GM04503 (cell line): ENCODE results near the gene JSRP1.

Experiments
- DNase-seq: peaks from one replicate; pipeline ENCODE4 v3.0.0-alpha.2; 2012; ENCODE audit warnings: low read depth

Gene JSRP1, protein sequence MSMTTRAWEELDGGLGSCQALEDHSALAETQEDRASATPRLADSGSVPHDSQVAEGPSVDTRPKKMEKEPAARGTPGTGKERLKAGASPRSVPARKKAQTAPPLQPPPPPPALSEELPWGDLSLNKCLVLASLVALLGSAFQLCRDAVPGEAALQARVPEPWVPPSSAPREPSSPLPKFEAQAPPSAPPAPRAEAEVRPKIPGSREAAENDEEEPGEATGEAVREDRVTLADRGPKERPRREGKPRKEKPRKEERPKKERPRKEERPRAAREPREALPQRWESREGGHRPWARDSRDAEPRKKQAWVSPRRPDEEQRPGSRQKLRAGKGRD

DNA sequence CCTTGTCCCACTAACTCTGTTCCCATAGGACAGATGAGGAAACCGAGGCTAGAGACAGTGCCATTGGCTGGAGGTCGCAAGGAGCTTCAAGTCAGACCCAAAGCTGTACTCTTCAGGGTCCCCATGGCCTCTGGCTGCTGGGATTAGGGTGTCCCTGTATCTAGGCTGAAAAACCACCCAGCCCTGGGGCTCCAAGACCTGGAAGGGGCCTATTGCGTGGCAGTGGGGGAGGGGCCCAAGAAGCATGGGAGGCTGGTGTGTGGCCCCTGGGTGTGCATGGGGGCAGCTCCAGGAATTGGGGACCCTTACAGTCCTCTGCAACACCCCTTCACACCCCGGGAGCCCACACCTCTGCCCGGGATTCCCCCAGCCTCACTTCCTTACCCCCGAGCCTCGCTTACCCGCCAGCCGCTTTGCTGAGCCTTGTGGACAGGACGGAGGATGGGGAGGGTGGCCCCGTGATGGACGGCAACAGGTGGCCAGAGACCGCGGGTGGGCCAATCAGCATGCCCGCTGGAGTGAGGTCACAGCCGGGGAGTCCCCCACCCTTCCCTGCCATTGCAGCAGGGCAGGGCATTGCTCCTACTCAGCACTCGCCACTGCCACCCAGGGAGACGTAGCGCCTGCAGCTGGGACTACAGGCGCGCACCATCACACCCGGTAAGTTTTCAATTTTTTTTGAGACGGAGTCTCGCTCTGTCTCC is at the start of gene JSRP1:
Gene JSRP1 (minus strand): TSS at position 436 of the 704 bp plus-strand sequence. CDS start 1,103 bp downstream, outside the sequence.
- no peak for DNase-seq

DNA sequence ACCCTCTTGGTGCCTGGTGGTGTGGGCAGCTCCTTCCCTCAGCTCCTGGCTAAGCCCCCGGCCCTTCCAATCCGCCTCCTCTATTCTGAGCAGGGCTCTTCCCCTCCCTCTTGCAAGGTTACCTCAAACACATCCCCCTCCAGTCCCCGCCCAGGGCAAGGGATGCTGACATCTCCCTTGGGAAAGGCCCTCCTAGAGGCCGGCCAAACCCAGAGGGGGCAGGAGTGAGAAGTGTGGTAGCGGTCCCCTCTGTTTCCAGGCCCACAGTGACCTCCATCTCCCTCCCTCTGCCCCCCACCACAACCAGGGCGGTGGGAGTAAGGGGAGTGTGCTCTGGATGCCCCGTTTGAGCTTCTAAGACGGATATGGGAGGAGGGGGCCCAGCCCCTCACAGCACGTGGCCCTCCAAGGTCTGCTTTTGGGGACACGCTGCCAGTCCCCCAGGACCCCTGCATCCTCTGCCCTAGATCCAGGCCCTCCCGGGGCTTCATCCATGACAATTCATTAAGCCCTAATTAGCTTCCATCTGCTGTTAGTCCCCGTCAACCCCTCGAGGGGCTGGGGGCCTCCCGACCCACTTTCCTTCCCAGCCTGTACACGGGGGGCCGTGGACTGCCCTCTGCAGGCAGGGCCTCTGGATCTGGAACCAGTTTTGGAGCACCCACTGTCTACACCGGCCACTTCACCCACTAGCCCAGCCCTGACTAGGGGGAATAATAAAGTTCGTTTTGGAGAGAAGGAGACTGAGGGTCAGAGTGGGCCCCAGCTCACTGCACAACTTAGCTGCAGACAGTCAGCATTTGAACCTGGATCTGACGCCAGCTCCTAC is 49.4 kb upstream of the JSRP1 start:
- no peak for DNase-seq

DNA sequence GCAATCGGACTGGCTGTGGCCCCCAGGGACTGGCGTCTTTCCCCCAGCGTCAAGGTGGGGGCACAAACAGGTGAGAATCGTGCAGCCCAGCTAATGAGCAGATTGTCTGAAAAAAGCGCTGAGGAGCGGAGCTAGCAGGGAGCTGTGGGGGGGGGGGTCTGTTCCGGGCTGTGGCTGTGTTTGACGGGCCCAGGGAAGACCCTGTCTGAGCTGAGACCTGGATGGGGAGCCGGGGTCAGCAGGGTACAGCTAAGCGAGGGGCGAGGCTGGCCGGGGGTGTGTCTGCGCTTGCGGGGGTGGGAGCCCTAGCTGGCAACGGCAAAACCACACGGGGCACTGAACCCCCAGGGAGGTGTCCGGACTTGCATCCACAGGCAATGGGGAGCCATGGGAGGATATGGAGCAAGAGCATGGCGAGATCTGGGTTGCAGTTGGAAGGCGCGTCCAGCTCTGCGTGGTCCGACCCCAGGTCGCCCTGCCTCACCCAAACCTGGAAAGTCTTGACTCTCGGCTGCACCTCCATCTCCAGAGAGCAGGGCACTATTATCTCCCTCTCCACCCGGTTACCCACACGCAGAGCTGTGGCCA is 47.1 kb upstream of the JSRP1 start:
- no peak for DNase-seq

DNA sequence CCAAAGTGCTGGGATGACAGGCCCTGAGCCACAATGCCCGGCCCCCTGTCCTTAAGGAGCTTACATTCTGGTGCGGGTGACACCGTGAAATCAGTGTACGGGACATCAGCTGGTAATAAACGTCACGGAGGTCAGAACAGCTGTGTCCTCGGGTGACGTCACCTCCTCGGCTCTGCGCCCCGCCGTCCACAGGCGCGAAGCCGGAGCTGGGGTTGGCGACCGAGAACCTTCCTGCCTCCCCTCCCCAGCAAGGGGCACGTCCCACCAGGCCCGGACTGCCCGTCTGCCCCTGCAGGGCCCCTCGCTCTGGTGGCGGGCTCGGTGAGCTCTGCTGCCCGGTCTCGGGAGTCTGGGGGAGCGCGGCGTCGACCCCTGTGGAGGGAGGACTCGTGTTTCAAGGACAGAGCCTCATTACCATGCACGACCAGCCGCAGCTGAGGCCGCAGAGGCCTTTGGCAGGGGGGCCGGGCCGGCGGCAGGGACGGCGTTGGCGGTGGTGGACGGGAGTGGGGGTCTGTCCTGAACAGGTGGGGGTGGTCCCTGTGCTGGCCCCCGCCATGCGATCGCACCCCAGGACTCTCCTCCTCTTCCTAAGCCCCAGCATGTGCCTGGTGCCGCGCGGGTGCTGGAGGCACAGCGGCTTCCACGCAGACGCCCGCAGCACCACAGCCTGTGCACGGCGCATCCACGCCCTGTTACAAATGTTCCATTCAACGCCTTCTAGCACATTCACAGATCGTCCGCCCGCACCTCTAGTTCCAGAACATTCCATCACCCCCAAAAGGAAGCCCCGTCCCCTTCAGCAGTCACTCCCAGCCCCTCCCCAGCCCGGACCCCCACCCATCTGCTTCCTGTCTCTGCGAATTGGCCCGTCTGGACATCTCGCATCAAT is 46.3 kb upstream of the JSRP1 start:
- no peak for DNase-seq

DNA sequence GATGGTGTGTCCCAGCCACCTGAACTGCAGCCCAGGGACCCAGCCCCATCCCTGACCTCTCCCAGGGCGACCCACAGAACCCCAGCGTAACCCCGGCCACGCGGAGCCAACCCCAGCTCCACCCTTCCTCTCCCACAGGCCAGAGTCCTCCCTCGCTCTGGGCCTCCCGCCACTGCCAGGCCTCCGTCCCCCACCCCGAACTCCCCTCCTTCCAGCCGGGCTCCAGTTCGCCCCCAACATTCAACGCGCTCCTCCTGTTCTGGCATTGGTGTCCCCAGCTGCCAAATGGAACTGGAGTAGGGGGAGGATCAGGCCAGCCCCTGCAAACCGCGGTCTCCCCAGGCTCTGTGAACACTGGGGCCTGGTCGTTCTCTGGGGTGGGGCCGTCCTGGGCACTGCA is 44.3 kb upstream of the JSRP1 start:
- DNase-seq = no peak

DNA sequence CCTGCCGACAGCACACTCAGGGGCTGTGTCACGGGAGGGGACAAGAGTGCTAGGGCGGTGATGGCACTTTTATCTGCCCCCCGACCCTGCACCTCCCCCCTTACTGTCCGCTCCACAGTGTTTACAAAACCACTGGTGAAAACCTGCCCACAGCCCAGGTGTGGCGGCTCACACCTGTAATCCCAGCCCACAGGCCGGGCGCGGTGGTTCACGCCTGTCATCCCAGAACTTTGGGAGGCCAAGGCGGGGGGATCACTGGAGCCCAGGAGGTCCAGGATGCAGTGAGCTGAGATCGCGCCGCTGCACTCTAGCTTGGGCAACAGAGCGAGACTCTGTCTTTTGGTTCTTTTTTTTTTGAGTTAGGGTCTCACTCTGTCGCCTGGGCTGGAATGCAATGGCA is 39.9 kb upstream of the JSRP1 start:
- DNase-seq = no peak

DNA sequence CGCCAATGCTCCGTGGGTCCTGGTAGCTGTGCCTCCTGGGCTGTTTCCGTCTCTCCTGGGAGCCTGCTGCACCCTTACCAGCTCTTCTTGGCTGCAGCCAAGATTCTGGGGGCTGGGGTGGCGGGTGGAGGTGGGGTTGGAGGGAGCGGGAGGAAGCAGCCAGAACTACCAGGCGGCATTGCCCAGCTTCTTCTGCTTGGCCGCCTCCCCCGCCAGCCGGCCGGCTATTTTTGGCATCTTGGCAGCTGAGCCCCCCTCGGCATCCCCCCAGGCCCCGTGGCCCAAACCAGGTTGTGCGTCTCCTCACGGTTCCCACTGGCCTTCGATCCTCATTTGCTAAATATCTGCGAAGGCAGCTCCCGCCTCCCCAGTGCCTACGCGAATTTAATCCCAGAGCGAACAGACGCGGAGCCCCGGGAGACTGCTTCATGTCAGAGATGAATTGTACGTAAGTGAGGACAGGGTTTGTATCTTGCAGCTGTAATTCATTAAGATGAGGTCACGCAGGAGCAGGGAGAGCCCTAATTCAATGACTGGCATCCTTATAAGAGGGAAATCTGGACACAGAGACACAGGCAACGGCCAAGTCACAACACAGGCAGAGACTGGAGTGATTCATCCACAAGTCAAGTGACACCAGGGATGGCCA is 38.6 kb upstream of the JSRP1 start:
- DNase-seq = peak; percentile 81

DNA sequence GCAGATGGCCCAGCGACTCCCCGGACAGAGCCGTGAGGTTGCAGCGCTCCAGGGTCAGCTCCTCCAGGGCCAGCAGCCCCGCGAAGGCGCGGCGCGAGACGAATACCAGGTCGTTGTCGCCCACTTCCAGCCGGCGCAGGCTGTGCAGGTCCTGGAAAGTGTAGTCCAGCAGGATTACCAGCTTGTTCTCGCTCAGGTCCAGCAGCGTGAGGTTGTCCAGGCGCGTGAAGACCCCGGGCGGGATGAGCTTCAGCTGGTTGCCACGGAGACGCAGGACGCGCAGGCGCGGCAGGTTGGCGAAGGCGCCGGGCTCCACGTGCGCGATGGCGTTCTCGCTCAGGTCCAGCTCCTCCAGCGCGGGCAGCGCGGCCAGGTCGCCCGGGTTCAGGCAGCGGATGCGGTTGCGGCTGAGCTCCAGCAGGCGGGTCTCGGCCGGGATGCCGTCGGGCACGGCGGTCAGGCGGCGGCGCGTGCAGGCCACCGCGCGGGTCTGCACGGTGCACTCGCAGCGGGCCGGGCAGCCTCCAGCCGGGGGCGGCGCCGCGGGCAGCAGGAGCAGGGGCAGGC is 35.1 kb upstream of the JSRP1 start:
- no peak for DNase-seq

DNA sequence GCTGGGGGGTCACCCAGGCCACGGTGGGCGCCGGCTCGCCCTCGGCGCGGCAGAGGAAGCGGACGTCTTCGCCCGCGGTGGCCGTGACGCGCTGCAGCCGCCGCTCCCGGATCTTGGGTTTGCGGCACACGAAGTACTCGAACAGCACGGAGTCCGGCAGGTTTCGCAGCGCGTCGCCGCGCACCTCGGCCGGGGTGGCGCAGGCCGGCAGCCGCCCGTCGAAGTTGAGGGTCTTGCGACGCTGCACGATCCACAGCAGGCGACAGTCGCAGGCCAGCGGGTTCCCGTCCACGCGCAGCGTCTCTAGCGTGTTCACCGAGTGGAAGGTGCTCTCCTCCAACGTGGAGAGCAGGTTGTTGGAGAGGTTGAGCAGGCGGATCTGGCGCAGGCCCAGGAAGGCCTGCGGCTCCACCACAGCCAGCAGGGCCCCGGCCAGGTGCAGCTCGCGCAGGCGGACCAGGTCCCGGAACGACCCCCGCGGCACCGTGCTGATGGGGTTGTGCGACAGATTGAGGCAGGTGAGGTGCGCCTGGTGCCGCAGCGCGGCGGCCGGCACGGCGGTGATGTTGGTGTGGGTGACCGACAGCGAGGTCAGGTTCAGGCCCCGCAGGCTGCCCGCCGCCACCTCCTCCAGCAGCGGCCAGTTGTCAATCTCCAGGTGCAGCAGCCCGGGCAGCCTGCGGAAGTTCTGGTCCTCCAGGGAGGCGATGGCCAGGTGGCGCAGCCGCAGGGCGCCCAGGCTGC is 34.4 kb upstream of the JSRP1 start:
- DNase-seq = no peak

DNA sequence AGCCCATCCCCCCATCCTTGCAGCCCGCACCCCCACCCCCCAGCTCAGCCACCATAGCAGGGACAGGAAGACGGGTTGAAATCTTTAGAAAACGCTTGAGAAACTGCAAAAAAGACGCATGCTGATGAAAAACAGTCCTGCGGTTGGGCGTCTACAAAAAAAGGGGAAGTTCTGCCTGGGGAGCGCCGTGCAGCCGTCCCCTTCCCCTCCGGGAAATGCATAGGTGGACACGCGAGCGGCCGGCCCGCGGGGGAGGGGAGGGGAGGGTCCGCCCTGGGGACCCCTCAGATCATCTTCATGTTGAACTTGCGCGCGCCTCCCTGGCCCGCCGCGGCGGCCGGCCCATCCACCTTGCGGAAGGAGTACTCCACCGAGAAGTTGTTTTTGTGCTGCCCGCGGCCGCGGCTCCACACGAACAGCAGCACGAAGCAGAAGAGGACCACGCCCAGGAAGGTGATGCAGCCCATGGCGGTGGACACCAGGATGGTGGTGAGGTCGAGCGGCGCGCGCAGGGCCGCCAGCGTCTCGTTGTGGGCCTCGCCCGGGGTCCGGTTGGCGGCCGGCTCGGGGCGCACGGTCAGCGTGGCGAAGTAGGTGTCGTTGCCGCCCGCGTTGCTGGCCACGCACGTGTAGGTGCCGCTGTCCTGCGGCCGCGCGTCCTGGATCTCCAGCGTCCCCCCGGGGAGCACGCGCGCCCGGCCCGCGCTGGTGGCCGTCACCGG is 33.7 kb upstream of the JSRP1 start:
- DNase-seq = no peak

DNA sequence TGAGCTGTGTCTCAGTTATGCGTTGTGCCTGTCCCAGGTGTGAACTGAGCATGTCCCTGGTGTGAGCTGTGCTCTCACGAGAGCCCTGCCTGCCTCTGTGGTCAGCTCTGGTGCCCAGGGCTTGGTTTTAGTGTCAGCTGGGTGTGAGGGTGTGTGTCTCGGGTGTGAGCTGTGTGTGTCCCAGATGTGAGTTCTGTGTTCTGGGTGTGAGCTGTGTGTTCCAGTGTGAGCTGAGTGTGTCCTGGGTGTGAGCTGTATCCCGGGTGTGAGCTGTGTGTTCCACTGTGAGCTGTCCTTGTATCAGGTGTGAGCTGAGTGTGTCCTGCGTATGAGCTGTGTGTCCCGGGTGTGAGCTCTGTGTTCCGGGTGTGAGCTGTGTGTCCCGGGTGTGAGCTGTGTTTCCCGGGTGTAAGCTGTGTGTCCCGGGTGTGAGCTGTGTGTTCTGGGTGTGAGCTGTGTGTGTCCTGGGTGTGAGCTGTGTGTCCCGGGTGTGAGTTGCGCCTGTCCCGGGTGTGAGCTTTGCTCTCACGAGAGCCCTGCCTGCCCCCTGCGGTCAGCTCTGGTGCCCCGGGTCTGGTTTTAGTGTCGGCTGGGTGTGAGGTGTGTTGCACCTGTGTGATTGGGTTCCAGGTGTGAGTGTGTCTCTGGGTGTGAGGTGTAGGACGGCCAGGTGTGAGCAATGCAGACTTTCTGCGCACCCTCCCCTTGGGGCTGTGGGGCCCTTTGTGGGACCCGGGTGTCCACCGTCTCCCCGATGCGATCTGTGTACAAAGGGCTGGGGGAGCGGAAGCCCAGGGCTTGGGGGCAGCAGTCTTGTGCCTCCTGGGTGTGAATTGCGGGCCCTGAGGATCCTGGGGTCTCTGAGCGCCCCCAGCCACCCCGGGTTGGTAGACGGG is 32.8 kb upstream of the JSRP1 start:
- no peak for DNase-seq

DNA sequence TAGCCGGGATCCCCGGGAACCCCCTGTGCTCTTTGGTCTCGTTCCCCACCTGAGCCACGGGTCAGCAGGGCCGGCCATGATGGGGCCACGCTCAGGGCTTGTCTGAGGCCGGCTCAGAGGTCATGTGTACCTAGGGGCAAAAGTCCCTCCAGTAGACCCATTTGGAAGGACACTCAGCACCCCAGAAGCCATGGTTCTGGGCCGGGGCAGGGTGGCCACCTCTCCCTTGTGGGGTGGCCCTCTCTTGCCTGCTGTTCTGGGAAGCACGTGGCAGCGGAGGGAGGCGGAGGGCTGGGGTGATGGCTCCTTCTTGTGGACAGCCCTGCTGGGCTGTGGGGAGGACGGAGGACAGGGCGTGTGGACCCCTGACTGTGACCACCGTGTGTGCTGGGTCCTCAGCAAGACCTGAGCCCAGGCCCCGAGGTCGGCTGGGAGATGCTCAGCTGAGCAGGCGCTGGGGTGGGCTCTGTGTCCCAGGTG is 32.2 kb upstream of the JSRP1 start:
- DNase-seq = no peak

DNA sequence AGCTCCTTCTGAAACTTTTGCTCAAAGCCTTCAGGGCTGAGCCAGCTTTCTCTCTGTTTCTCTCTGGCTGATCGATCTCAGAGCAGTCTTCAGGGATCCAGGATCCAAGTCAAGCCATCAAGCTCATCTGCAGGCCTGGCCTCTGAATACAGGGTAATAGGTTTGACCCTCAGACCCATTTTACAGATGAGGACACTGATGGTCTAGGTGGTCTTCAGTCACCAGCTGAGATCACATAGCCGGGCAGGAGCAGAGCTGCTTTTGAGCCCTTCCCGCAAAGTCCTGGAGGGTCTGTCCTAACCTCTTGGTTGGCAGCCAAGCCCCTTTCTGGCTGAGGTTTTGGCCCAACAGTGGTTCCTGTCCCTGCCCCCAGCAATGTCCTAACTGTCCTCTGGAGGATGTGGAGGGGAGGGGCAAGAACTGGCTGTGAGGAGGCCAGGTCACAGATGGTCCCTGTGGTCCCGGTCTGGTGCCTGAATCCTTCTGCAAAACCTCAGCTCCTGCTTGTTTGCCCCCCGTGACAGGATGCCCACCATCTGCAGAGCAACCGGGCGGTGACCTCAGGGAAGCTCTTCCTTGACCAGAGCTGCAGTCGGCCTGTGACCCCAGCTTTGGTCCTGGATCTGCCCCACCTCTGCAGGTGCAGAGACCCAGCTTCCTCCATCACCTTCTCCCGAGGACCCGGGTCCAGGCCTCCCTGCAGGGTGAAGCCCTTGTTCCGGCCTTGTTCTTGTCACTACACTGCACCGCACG is 31.5 kb upstream of the JSRP1 start:
- DNase-seq = no peak

DNA sequence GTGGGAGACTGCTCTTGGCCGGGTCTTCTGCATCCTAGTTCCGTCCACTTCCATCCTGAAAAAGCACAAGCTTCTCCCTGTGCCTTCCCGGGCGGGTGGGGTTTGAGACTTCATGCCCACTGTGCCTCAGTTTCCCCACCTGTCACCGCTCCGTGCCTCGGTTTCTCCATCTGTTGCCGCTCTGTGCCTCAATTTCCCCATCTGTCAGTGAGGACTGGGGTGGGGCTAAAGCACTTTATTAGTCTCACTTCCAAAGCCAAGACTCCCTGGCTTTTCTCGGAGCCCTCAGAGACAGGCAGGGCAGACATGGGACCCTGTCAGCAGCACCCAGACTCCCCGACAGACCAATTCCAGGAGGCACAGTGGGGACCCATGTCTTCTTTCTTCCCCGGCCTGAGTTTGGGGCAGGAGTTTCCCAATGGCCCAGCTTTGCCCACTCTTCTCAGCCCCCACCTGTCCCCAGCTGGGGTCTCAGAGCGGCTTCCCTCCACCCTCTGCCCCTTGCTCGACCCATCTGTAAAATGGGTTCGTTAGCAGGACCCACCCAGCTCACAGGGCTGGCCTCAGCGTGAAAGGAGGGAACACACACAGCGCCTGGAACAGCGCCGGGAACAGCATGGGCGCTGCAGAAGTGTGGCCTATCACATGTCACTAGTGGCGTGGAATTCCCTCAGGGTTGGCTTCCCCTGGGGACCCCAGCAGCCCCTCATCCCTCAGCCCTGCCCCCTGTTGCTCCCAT is 30.4 kb upstream of the JSRP1 start:
- no peak for DNase-seq

DNA sequence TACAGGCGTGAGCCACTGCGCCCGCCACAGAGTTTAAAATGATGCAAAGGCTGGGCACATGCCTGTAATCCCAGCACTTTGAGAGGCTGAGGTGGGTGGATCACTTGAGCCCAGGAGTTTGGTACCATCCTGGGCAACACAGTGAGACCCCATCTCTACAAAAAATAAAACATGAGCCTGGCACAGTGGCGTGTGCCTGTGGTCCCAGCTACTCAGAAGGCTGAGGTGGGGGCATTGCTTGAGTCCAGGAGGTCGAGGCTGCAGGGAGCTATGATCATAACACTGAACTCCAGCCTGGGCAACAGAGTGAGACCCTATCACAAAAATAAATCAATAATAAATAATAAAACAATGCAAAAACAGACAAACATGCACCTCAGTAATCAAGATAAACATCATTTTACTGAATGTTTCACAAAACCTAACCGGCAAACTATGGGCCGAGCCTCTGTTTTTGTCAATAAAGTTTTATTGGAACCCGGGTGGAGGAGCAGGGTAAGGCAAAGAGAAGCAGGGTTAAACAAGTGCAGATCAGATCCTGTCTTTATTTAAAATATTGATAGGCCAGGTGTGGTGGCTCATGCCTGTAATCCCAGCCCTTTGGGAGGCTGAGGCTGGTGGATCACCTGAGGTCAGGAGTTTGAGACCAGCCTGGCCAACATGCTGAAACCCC is 27.8 kb upstream of the JSRP1 start:
- DNase-seq = no peak

DNA sequence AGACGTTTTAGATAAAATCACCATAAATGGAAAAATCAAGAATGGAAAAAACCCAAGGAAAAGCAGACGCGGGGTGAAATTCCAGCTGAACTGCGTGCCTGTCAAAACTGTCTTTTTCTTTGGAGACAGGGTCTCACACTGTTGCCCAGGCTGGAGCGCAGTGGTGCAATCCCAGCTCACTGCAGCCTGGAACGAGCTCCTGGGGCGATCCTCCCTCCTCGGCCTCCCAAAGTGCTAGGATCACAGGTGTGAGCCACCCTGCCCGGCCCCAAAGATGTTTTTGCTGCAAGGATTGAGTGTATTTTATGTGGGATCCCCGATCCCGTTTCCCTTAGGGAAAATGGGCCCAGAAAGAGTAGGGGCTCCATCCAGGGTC is 26.6 kb upstream of the JSRP1 start:
- DNase-seq = no peak
